ENCODE results near the gene GRID2.

GRID2 gene

DNA sequence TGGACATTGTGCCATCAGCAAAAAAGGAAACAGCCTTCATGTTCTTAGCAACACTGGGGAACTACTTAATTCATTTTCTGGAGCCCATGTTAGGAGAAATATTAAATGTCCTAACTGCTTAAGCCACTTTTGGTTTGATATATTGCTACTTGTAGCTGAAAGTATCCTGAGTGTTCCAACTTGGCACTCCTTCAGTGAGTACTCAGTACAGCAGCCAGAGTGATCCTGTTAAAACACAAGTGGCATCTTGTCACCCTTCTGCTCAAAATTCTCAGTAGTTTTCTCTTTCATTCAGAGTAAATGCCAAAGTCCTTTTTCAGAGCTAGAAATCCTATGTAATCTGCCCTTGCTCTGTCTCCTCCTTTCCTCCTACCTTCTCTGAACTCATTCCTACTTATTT lies 522.0 kb downstream of the GRID2 start:
- no peak for TF ChIP-seq PPARA (CRISPR knock-in tag; IDR thresholded peaks at IDR 0.05; ENCODE audit: borderline replicate concordance)
- no peak for TF ChIP-seq ZNF70 (CRISPR knock-in tag; IDR thresholded peaks at IDR 0.05)
- TF ChIP-seq, protein P1, sequence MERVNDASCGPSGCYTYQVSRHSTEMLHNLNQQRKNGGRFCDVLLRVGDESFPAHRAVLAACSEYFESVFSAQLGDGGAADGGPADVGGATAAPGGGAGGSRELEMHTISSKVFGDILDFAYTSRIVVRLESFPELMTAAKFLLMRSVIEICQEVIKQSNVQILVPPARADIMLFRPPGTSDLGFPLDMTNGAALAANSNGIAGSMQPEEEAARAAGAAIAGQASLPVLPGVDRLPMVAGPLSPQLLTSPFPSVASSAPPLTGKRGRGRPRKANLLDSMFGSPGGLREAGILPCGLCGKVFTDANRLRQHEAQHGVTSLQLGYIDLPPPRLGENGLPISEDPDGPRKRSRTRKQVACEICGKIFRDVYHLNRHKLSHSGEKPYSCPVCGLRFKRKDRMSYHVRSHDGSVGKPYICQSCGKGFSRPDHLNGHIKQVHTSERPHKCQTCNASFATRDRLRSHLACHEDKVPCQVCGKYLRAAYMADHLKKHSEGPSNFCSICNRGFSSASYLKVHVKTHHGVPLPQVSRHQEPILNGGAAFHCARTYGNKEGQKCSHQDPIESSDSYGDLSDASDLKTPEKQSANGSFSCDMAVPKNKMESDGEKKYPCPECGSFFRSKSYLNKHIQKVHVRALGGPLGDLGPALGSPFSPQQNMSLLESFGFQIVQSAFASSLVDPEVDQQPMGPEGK (CRISPR knock-in tag; IDR thresholded peaks at IDR 0.05; ENCODE audit: borderline replicate concordance): no peak
- no peak for ATAC-seq

DNA sequence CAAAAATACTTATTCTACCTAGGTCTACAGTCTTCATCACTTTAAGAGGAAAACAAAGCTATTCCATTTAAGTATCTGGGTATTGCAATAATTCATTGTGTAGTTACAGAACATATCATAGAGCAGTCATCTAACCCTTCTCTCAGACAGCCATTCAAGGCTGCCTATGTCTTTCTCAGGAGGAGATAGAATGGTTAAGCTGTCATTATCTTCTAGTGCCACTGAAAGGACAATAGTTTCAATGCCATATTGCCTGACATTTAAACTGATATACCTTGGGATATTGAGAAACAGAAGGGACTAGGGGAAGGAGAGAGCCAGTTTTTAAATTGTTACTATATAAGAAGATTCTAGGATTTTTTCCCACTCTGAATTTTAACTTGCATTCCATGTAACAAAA lies 527.0 kb downstream of the GRID2 start:
- TF ChIP-seq CSDC2 (CRISPR knock-in tag; IDR thresholded peaks at IDR 0.05) (no peak), ARNTL (CRISPR knock-in tag; IDR thresholded peaks at IDR 0.05; ENCODE audit: borderline replicate concordance, low read depth) (no peak), TOX (CRISPR knock-in tag; IDR thresholded peaks at IDR 0.05; ENCODE audit: borderline replicate concordance) (no peak)
- TF ChIP-seq, protein P2, sequence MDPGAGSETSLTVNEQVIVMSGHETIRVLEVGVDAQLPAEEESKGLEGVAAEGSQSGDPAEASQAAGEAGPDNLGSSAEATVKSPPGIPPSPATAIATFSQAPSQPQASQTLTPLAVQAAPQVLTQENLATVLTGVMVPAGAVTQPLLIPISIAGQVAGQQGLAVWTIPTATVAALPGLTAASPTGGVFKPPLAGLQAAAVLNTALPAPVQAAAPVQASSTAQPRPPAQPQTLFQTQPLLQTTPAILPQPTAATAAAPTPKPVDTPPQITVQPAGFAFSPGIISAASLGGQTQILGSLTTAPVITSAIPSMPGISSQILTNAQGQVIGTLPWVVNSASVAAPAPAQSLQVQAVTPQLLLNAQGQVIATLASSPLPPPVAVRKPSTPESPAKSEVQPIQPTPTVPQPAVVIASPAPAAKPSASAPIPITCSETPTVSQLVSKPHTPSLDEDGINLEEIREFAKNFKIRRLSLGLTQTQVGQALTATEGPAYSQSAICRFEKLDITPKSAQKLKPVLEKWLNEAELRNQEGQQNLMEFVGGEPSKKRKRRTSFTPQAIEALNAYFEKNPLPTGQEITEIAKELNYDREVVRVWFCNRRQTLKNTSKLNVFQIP (CRISPR knock-in tag; IDR thresholded peaks at IDR 0.05; ENCODE audit: borderline replicate concordance, low read depth): no peak
- ATAC-seq: no peak

DNA sequence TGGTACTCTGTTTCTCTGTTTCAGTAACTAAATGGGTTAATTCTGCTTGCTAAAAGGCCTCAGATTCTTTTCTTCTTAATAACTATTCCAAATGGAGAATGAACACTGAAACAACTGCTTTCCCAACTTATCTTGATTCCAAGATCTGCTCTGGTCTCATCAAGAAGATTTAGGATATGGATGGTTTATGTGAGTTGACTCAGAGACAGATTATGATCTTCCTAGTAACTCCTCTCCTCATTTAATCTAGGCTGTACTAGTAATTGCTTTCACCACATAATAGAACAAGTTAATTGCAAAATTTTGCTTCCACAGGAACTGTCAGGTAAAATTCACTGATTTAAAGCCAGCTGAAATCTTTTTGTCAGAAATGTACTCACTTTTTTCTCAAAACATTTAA lies 537.1 kb downstream of the GRID2 start:
- no peak for ATAC-seq
- no peak for TF ChIP-seq SNAI2 (CRISPR knock-in tag; IDR thresholded peaks at IDR 0.05)
- TF ChIP-seq, protein P3, sequence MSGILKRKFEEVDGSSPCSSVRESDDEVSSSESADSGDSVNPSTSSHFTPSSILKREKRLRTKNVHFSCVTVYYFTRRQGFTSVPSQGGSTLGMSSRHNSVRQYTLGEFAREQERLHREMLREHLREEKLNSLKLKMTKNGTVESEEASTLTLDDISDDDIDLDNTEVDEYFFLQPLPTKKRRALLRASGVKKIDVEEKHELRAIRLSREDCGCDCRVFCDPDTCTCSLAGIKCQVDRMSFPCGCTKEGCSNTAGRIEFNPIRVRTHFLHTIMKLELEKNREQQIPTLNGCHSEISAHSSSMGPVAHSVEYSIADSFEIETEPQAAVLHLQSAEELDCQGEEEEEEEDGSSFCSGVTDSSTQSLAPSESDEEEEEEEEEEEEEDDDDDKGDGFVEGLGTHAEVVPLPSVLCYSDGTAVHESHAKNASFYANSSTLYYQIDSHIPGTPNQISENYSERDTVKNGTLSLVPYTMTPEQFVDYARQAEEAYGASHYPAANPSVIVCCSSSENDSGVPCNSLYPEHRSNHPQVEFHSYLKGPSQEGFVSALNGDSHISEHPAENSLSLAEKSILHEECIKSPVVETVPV (CRISPR knock-in tag; IDR thresholded peaks at IDR 0.05): no peak
- no peak for TF ChIP-seq ARNTL (CRISPR knock-in tag; IDR thresholded peaks at IDR 0.05; ENCODE audit: borderline replicate concordance, low read depth)
- no peak for TF ChIP-seq OSR1 (CRISPR knock-in tag; IDR thresholded peaks at IDR 0.05)
- no peak for TF ChIP-seq ZFP3 (CRISPR knock-in tag; IDR thresholded peaks at IDR 0.05)
- no peak for TF ChIP-seq CSDC2 (CRISPR knock-in tag; IDR thresholded peaks at IDR 0.05)
- TF ChIP-seq ZFP30 (CRISPR knock-in tag; IDR thresholded peaks at IDR 0.05): no peak
- no peak for TF ChIP-seq ZNF8 (CRISPR knock-in tag; IDR thresholded peaks at IDR 0.05)
- TF ChIP-seq GLIS3 (CRISPR knock-in tag; IDR thresholded peaks at IDR 0.05): no peak
- TF ChIP-seq ZC3H10 (CRISPR knock-in tag; IDR thresholded peaks at IDR 0.05): no peak
- no peak for TF ChIP-seq ZNF565 (CRISPR knock-in tag; conservative IDR thresholded peaks at IDR 0.05; ENCODE audit: low read depth)

DNA sequence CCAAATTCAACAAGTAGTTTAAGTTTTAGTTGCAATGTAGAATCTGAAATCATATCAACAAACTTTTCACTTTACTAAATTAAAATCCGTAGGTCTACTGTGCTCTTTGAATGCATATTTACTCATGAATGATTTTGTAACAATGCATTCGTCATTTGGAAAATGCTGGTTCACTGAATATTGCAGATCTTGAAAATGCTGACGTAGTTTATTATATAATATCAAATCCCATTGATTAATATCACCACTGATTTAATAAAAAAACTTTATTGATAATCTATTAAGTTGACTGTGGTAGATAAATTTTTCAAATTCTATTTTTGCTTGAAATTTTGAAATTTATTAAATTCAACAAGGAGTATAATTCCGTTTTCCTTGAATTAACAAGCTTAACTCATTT lies 540.0 kb downstream of the GRID2 start:
- TF ChIP-seq ZC3H10 (CRISPR knock-in tag; IDR thresholded peaks at IDR 0.05) (no peak), ZFP30 (CRISPR knock-in tag; IDR thresholded peaks at IDR 0.05) (no peak), ZNF70 (CRISPR knock-in tag; IDR thresholded peaks at IDR 0.05) (no peak), GLIS3 (CRISPR knock-in tag; IDR thresholded peaks at IDR 0.05) (no peak), RARB (CRISPR knock-in tag; IDR thresholded peaks at IDR 0.05) (no peak), SNAI2 (CRISPR knock-in tag; IDR thresholded peaks at IDR 0.05) (no peak), TOX (CRISPR knock-in tag; IDR thresholded peaks at IDR 0.05; ENCODE audit: borderline replicate concordance) (no peak), PPARA (CRISPR knock-in tag; IDR thresholded peaks at IDR 0.05; ENCODE audit: borderline replicate concordance) (no peak), ISL1 (CRISPR knock-in tag; IDR thresholded peaks at IDR 0.05) (no peak), OSR1 (CRISPR knock-in tag; IDR thresholded peaks at IDR 0.05) (no peak), BACH2 (CRISPR knock-in tag; IDR thresholded peaks at IDR 0.05; ENCODE audit: borderline replicate concordance) (no peak), ESRRG (CRISPR knock-in tag; IDR thresholded peaks at IDR 0.05) (no peak), ZNF565 (CRISPR knock-in tag; conservative IDR thresholded peaks at IDR 0.05; ENCODE audit: low read depth) (no peak)
- TF ChIP-seq, protein P3 (CRISPR knock-in tag; IDR thresholded peaks at IDR 0.05): no peak
- TF ChIP-seq, protein P2 (CRISPR knock-in tag; IDR thresholded peaks at IDR 0.05; ENCODE audit: borderline replicate concordance, low read depth): no peak
- no peak for ATAC-seq

Data from SK-N-SH treated with all-trans-retinoic acid at 6 μM for 48 hours (cell line).